Duodenal mucosa (tissue), 2 donors: ENCODE data around the gene PRKAR1B.

Experiments
- H3K27ac ChIP-seq: one replicate; pipeline ENCODE4 v1.7.0; 2013; ENCODE audit warnings: low read depth, low read length
- H3K27me3 ChIP-seq, 2 donors: one replicate each; pipeline ENCODE4 v1.7.0; 2013; ENCODE audit warnings: low read length in 2 of 2, control low read depth in 1 of 2; ENCODE audit not compliant: insufficient read depth in 2 of 2, control insufficient read depth in 1 of 2
- H3K36me3 ChIP-seq, 2 donors: one replicate each; pipeline ENCODE4 v1.7.0; 2013; ENCODE audit warnings: low read length in 2 of 2, control low read depth in 1 of 2; ENCODE audit not compliant: insufficient read depth in 2 of 2, control insufficient read depth in 1 of 2
- H3K4me1 ChIP-seq, 2 donors: one replicate each; pipeline ENCODE4 v1.7.0; 2013; ENCODE audit warnings: low read length in 2 of 2, control low read depth in 1 of 2; ENCODE audit not compliant: insufficient read depth in 2 of 2, control insufficient read depth in 1 of 2
- H3K4me3 ChIP-seq, 2 donors: one replicate each; pipeline ENCODE4 v1.7.0; 2013; ENCODE audit warnings: low read length in 2 of 2, low read depth in 1 of 2
- H3K9ac ChIP-seq, 2 donors: one replicate each; pipeline ENCODE4 v1.7.0; 2013; ENCODE audit warnings: low read length in 2 of 2, low read depth in 1 of 2
- H3K9me3 ChIP-seq, 2 donors: one replicate each; pipeline ENCODE4 v1.7.0; 2013; ENCODE audit warnings: low read length in 2 of 2, control low read depth in 1 of 2; ENCODE audit not compliant: control insufficient read depth in 1 of 2

The PRKAR1B gene

DNA sequence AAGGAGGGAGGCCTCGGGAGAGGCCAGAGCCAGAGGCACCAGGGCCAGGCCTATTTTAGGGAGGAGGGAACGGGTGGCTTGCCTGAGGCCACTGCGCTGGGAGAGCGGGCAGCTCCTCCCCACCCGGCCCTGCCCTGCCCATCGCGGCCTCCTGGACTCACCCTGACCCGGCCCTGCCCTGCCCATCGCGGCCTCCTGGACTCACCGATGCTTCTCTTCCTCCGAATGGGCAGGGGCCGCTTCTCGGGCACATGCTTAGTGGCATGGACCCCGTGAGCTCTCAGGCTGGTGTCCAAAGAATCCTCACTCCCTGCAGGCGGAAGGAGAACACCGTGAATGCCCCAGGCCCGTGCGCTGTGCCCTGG is 215.0 kb downstream of the PRKAR1B start:
- H3K36me3 ChIP-seq = peaks cover 4 to 8% of the 10 kb centered on the region in 2 donors
- H3K27me3 ChIP-seq = no peaks in the 10 kb centered on the region
- no peak overlapping the region for H3K9ac ChIP-seq
- H3K9me3 ChIP-seq = no peaks in the 10 kb centered on the region
- no peak overlapping the region for H3K4me3 ChIP-seq
- H3K4me1 ChIP-seq = peaks cover 41 to 45% of the 10 kb centered on the region in 2 donors
- no peak overlapping the region for H3K27ac ChIP-seq

DNA sequence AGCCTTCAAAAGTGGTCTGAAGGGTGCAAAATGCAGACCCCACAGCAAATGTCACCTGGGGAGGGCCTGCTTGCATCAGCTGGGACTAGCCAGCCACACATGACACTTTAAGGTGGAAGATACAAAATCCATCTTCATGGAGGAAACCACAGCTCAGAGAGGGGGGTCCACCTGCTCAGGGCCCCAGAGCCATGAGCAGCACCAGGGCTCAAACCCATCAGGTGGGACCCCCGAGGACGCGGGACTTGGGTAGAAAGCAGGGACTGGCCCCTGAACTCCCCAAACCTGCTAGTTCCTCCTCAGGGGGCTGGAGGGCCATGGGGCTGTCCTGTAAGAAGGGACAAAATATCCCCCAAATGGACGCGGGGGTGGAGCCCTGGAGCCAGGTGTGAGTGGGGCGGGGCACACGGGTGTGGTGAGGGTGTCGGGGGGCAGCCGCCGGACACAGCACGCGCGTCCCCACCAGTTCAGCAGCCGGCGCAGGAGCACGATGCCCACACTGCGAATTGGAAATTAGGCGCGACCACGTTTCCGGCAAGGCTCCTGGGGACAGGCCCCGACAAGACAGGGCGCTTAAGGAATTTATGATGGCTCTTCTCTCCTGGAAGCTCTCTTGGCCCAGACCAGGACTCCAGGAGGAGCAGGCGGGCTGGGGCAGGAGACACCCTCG is 215.5 kb downstream of the PRKAR1B start:
- Histone ChIP-seq H3K27me3 (no peaks in the 10 kb centered on the region), H3K4me3 (no peak overlapping the region), H3K27ac (no peak overlapping the region), H3K9me3 (no peaks in the 10 kb centered on the region), H3K36me3 (peaks cover 4 to 9% of the 10 kb centered on the region in 2 donors), H3K4me1 (peaks cover 41 to 46% of the 10 kb centered on the region in 2 donors), H3K9ac (no peak overlapping the region)

DNA sequence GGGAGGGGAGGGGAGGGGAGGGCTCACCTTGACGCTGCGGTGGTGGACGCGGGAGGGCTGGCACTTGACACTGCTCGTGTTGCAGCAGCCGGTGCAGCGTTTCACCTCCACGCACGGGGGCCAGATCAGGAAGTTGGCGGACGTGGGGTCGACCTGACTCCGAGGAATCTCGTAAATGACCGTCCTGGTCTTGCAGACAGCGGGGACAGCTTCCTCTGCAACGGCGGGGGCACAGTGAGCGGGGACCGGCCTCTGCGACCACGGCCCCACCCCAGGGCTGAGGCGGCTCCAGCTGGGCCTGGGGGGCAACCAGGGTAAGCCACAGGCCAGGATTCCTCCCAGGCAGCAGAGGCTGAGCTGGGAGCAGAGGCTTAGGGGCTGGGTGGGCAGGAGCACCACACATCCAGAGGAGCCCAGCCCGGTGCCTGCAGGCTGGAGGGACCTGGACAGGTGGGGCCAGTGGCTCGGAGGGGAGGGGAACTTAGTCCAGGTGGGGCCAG is 216.2 kb downstream of the PRKAR1B start:
- Histone ChIP-seq H3K4me3 (no peak overlapping the region), H3K27me3 (no peaks in the 10 kb centered on the region), H3K9me3 (no peaks in the 10 kb centered on the region), H3K27ac (no peak overlapping the region), H3K9ac (no peak overlapping the region), H3K4me1 (peaks cover 41 to 42% of the 10 kb centered on the region in 2 donors), H3K36me3 (peaks cover 4 to 13% of the 10 kb centered on the region in 2 donors)

DNA sequence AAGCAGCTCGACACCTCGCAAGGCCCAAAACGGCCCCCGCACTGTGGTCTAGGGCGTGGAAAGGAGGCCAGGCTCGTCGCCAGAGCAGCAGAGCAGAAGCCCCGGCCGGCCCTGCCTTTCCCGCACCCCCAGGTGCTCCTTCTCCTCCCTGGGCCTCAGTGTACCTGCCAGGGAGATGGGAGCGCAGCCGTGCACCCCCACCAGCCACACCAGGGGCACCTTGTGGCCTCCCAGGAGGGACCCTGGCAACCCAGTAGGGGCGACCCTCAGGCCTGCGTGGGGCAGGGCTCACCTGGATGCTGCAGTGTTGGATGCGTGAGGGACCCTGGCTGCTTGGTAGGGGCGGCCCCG is 217.0 kb downstream of the PRKAR1B start:
- H3K27ac ChIP-seq = no peak overlapping the region
- peaks cover 41% of the 10 kb centered on the region in 2 donors for H3K4me1 ChIP-seq
- no peaks in the 10 kb centered on the region for H3K27me3 ChIP-seq
- no peaks in the 10 kb centered on the region for H3K9me3 ChIP-seq
- peaks cover 4 to 13% of the 10 kb centered on the region in 2 donors for H3K36me3 ChIP-seq
- H3K9ac ChIP-seq = no peak overlapping the region
- H3K4me3 ChIP-seq = no peak overlapping the region

DNA sequence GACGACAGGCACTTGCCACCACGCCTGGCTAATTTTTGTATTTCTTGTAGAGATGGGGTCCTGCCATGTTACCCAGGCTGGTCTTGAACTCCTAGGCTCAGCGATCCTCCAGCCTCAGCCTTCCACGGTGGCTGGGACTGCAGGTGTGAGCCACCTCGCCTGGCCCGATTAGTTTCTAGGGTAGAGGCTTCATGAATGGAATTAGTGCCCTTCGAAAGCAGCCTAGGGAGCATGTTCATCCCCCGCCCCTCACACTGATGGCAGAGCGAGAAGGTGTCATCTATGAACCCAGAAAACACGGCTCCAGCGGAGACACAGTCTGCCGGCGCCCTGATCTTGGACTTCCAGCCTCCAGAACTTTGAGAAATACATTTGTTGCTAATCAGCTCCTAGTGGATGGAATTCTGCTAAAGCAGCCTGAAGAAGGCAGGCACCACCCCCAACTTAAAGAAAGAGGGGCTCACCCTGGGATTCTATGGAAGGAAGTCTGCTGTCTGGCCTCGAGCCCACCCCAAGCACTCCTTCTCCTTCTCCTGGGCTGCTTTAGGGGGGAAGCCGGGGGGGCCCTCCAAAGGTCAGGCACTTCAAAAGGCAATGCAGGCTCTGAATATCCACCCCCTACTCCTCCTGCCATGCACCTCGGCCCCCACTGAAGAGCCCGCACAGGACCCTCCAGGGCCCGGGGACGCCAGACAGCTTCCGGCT is 217.5 kb downstream of the PRKAR1B start:
- no peak overlapping the region for H3K4me3 ChIP-seq
- H3K27me3 ChIP-seq = no peaks in the 10 kb centered on the region
- H3K9ac ChIP-seq = no peak overlapping the region
- no peaks in the 10 kb centered on the region for H3K9me3 ChIP-seq
- H3K4me1 ChIP-seq = peaks cover 41 to 42% of the 10 kb centered on the region in 2 donors
- H3K27ac ChIP-seq = no peak overlapping the region
- peaks cover 4 to 13% of the 10 kb centered on the region in 2 donors for H3K36me3 ChIP-seq

DNA sequence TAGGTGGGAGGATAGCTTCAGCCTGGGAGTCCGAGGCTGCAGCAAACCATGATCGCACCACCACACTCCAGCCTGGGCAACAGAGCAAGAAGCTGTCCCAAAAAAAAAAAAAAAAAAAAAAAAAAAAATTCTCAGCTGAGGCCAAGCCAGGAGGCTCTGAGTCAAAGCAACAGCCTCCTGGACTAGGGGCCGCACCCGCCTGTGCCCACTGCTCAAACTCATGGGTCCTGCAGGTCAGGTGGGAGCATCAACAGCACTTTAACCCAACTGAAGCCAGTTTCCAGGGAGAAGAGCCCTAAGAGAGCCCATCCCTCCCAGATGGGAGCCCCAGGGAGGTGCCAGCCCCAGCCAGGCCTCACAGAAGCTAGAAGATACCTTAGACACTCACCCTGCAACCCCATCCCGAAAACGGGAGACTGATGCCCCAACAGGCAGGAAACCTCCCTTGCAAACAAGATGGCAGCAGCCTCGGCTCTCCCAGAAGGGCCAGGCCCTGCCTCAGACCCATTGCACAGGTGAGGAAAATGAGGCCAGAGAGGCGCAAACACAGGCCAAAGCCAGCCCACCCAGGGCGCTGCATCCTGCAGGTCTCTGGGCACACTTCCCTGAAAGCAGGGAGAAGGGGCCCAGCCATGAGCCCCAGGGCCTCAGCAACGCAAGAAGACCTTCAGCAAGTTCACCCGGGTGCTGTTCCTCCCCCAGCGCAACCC is 218.5 kb downstream of the PRKAR1B start:
- peaks cover 4 to 13% of the 10 kb centered on the region in 2 donors for H3K36me3 ChIP-seq
- no peak overlapping the region for H3K27ac ChIP-seq
- H3K4me3 ChIP-seq = no peak overlapping the region
- H3K9ac ChIP-seq = no peak overlapping the region
- H3K9me3 ChIP-seq = no peaks in the 10 kb centered on the region
- H3K4me1 ChIP-seq = peaks cover 41 to 49% of the 10 kb centered on the region in 2 donors
- no peaks in the 10 kb centered on the region for H3K27me3 ChIP-seq

DNA sequence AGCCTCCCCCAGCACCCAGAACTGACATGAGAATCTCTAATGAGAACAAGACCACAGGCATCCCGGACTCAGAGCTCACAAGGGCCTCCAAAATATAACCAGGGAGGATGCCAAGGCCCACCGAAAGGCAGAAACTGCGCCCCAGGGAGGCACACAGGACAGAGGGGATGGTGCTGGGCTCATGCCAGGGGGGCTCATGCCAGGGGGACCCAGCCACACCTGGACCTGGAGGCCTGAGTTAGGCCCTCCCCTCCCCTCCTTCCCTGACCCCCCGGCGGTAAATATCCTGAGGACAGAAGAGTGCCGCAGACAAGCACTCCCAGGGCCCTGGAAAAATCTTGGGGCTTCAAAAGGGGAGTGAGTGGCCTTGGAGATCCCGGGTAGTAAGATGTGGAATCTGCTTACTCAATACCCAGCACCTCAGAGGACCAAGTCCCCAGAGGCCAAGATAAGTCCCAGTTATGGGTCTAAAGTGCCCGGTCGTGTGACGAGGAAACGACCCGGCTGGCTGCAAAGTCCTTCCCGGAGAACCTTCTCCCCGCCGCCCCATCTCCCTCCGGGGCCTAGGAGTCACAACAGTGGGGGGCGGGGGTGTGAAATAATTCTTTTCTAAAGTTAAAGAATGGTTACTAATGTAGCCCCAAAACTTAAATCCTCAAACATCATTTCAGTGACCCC is 219.3 kb downstream of the PRKAR1B start:
- Histone ChIP-seq H3K4me1 (peaks cover 41 to 48% of the 10 kb centered on the region in 2 donors), H3K4me3 (no peak overlapping the region), H3K27ac (no peak overlapping the region), H3K27me3 (no peaks in the 10 kb centered on the region), H3K9ac (peak overlapping the region in 1 of 2 donors; percentile 8), H3K9me3 (no peaks in the 10 kb centered on the region), H3K36me3 (peaks cover 4 to 13% of the 10 kb centered on the region in 2 donors)

DNA sequence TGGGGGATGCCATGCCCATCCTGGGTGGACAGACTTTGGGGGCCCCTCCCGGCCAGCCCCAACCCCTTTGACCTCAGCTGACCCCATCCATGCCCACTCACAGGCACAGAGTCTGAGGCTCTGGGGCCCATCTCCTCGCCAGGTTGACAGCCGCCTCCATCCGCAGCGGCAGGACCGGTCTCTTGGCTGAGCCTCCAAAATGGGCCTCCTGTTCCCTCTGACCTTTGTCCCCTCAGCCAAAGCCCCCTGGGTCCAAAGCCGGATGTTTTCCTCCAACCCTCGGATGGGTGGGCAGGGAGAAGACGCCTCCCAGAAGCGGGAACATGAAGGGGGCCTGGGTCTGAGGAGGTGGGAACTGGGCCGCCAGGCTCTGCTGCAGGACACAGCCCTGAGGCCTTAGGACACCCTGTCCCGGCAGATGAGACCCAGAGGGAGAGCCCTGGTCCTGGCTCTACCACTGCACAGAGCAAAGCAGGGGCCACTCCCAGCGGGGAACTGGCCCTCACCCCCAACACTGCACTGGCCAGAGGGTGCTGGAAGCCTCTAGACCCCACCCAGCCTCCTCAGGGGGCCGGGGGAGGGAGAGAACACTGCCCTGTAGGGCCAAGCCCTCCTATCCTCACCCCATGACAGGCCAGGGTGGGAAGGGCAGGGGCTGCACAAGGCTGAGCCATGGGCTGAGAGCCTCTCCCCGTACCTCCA is 220.0 kb downstream of the PRKAR1B start:
- Histone ChIP-seq H3K9ac (peak overlapping the region in 1 of 2 donors; percentile 8), H3K4me1 (peaks cover 42 to 48% of the 10 kb centered on the region in 2 donors), H3K36me3 (peaks cover 4 to 13% of the 10 kb centered on the region in 2 donors), H3K9me3 (no peaks in the 10 kb centered on the region), H3K27ac (no peak overlapping the region), H3K4me3 (no peak overlapping the region), H3K27me3 (no peaks in the 10 kb centered on the region)

DNA sequence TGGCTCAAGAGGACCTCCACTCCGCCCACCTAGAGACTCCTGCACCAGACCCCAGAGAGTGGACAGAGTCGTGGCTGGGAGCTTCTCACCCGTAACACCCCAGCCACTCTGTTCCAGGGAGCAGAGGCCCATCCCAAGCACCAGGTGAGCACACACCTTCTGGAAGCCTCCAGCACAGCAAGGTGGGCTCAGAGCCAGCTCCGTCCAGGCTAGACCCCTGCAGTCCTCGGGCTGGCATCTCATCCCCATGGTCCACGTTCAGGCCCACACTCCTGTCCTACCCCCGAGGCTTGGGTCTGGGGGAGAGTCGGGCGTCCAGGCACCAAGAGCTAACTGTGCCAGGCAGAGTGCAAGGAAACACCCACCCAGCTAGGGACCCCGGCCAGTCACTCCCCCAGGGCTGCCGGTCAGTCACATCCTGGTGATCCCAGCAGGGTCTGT is 220.7 kb downstream of the PRKAR1B start:
- no peak overlapping the region for H3K4me3 ChIP-seq
- peaks cover 4 to 16% of the 10 kb centered on the region in 2 donors for H3K36me3 ChIP-seq
- peaks cover 43 to 49% of the 10 kb centered on the region in 2 donors for H3K4me1 ChIP-seq
- H3K27ac ChIP-seq = no peak overlapping the region
- no peaks in the 10 kb centered on the region for H3K9me3 ChIP-seq
- no peaks in the 10 kb centered on the region for H3K27me3 ChIP-seq
- H3K9ac ChIP-seq = no peak overlapping the region
